ENCODE measurements around the gene MMEL1.
"Not testable (repeated sequence)": the region's sequence is repeated elsewhere in the genome, so short reads cannot be mapped to it uniquely, and the experiment has no call there.

MMEL1 gene

DNA sequence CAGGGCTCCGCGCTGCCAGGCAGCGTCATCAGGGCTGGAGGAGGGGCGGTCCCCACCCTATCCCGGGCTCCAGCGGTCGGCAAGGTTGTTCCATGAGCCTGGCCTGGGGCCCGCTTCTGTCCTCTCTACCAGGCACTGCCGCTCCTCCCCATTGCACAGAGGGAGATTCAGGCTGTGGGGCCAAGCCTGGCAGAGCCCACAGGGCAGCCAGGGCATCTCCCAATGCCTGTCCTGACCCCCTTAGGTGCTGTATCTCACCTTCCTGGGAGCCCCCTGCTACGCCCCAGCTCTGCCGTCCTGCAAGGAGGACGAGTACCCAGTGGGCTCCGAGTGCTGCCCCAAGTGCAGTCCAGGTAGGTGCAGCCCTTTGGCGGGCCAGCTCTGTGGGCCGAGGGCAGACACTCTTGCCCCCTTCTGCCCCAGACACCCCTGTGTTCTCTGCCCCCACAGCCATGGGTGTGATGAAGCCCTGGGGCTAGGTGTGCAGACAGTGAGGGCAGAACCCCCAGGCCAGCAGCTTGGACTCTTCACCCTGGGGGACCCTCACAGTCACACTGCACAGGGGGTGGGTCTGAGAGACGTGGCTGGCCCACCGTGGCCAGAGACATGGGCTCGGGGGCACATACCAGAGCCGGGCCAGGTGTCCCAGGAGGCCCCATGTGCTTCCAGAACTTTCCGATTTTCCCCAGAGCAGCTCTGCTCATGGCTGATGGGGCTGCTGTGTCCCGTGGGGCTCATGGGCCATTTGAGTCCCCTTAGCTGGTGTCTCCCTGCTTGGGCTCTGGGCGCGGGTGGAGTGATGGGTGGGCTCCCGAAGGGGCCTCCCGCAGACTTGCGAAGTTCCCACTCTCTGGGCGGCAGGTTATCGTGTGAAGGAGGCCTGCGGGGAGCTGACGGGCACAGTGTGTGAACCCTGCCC, 75.1 kb downstream of the MMEL1 start:
- no peak for DNase-seq (ENCODE audit: low spot score)

DNA sequence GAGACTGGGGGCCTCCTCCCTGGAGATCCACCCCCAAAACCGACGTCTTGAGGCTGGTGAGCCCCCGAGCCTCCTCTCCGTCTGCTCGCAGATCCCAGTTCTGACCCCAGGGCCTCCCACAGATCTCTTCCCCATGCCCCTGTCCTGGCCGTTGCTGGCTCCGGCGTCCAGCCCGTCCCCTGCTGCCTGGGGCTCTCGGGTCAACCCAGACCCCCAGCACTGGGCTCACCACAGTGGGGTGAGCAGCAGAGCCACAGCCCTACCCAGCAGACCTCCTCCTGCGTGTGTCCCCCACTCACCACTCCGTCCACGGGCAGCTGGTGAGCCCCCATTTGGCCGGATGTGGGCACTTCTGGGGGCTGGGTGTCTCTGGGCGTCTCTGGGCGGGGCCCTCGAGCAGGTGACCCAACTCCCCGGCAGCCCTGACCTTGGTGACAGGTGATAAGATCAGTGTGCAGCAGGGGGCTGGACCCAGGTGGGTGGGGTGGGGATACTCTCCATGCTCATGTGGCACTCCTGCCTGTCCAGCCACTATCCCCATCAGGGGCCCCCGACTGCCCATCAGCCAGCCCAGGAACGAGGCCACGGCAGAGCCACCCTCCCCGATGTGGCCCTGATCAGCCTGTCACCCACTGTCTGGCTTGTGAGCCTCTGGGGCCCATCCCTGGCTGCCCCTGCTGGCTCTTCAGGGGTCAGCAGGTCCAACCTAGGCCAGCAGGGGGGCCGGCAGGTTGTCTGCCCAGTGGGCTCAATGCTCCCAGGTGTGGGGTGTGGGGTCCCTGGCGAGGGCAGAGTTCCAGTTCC, 75.9 kb downstream of the MMEL1 start:
- no peak for DNase-seq (ENCODE audit: low spot score)

DNA sequence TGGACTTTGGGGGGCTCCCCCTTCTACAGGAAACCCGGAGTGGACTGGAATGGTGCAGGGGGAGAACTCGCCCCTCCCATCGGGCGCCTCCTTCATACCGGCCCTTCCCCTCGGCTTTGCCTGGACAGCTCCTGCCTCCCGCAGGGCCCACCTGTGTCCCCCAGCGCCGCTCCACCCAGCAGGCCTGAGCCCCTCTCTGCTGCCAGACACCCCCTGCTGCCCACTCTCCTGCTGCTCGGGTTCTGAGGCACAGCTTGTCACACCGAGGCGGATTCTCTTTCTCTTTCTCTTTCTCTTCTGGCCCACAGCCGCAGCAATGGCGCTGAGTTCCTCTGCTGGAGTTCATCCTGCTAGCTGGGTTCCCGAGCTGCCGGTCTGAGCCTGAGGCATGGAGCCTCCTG, 76.5 kb downstream of the MMEL1 start, which contains the start of gene TNFRSF14:
TNFRSF14 (plus strand) TSS at position 95 of the 401 bp plus-strand sequence; CDS start at position 389, 294 bp downstream.
- DNase-seq (ENCODE audit: low spot score), result peak; percentile 61

DNA sequence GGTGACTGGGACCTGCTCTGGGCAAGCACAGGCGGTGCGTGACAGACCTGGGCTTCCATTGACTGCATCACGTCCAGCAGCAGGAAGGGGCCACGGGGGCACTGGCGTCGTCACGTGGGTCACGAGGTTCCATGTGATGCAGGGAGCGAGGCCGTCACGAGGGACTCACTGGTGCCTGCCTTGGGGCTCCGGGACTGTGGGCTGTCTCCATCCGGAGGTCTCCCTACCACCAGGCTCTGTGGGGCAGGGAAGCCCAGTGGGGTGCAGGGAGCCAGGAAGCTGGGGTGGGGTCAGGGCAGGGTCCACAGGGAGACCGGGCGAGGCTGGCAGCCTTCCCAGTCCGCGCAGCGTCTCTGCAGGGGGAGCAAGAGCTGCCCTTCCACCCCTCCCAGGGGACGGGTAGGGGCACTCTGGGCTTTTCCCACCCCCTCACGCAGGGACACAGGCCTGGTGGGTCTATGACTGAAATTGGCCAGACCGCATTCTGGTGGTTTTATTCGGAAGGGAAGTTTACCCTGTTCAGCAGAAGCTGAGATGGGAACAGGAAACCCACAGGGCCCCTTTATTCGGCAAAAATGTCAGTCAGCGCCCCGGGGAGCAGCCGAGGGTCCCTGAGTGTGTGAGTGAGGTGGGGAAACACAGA, 77.1 kb downstream of the MMEL1 start:
- peak; percentile 52 for DNase-seq (ENCODE audit: low spot score)

DNA sequence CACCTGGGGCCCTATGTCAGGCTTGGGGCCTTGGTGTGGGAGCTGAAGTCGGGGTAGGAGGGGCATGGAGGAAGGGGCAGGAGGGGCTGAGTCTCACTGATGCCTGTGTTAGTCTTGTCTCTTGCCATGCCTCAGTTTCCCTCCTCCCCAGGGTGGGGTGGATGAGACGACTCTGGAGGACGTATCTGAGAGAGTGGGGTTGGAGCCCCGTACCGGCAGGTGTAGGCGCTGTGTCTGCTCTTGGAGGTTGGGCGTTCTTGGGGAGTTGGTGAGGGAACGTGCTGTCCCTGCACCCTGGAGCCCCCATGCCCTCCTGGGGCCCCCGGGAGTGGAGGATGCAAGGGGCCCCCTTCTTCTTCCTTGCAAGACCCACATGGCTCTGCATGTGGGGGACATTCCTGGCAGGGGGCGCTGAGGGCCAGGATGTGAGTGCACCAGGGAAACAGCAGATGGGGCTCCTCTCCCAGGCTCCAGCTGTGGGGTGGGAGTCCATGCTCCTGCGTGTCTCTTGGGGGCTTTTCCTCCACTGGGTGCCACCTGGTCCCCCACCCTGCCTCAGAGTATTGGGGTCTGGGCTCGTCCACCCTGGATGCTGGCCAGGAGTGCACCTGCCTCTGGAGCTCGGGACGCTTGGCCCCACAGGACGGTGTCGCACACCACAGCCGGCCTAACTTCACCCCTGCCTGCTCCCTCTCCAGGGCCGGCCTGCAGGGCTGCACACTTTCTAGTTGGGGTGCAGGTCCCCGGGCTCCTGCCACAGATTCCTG, 78.0 kb downstream of the MMEL1 start:
- DNase-seq (ENCODE audit: low spot score), result no peak

DNA sequence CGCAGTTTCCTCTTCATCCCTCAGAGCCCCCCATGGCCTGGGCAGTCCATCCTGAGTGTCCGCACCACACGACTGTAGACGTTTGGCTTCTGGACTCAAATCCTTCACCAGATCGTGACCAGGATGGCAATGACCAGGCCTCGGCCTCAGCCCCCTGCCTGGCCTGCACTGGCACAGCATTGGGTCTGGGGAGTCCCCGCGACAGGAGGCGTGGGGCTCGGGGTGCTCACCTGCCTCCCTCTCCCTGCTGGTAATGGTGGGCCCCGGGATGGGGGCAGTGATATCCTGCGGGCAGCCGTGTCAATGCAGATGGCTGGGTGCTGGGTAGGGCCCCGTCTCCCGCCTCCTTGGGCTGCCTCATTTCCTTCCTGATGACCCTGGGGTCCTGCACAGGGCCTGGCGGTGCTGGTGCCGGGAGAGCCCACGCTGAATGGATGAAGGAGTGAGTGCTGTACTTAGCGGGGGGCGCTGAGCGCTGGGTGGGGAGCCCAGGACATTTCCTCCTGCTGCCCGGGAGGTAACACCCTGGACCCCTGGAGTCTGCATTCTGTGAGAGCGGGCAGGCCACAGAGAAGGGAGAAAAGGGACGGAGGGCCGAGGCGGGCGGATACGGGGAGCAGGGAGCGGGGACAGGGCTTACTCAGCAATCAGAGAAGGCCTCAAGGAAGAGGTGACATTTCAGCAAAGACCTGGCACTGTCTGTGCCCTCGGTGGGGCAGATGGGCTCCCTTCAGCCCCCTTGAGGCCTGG, 78.8 kb downstream of the MMEL1 start:
- DNase-seq (ENCODE audit: low spot score), result no peak

DNA sequence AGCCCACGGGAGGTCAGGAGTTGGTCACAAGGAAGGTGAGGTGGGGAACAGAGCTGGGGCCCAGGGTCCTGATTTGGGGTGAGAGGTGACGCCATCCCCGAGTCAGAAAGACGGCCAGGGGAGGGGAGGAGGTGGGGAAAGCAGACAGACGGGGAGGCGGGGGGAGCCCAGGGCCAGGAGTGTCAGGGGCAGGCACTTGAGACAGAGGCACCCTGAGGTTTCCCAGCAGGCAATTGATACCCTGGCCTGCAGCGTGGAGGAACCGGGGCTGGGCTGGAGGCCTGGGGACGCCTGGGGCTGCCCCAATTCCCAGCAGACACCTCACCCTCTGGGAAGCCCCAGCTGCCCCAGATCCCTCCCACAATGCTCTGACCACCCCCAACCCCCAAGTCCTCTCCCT, 79.7 kb downstream of the MMEL1 start:
- not testable (repeated sequence) for DNase-seq (ENCODE audit: low spot score)

DNA sequence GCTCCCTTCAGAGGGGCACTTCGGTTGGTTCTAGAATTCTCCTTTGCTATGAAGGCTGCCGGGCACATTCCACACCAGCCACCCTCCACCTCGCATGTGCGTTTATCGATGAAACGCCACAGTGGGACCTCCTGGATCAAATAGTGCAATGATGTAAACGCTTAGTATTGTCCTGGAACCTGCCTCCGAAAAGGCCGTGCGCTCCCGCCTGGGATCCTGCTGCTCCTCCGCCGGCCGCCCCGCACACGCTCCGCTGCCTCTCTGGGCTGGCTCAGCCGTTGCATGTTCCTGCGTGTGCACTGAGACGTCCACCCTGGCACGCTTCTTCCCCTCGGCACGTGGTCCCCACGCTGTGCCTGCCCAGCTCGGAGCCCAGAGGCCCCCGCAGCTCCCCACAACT, 80.6 kb downstream of the MMEL1 start:
- DNase-seq (ENCODE audit: low spot score), result no peak

DNA sequence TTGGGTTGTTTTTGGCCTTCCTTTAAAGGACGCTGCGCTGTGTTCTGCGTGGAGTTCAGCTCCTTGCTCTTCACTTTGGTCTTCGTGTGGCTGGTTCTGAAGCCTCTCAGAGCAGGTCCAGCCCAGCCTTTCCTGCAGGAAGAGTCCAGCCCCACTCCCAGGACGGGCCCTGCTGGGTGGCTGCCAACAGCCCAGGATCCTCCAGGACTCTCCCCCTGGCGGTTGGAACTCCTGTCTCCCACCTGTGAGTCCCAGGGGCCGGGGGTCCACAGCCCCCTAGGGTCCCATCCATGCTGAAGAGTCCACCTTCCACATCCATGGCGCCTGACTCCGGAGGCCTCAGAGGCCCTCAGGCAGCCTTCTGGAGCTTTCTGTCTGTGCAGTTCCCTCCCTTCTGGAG, 81.3 kb downstream of the MMEL1 start:
- DNase-seq (ENCODE audit: low spot score), result not testable (repeated sequence)

DNA sequence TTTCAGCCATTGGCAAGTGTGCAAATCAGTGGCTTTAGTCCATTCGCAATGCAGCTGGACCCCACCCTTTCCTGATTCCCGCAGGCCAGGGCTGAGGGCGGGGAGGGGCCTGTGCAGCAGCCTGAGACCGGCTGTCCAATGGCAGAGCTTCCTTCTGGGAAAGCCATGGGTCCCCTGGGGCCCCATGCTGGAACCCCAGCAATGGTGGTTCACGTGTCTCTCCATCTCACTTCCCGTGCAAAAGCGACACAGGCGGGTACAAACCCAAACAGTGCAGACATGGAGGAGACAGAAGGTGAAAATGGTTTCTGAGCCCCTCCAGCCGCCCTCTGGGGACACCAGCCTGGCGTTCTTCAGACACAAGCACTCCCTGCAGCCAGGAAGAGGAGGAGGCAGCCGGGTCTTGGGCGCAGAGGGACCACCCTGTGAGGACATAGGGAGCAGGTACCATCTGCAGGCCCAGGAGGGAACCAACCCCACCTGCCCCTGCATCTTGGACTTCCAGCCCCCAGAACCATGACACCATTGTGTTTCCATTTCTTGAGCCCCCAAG, 82.4 kb downstream of the MMEL1 start:
- DNase-seq (ENCODE audit: low spot score), result not testable (repeated sequence)

DNA sequence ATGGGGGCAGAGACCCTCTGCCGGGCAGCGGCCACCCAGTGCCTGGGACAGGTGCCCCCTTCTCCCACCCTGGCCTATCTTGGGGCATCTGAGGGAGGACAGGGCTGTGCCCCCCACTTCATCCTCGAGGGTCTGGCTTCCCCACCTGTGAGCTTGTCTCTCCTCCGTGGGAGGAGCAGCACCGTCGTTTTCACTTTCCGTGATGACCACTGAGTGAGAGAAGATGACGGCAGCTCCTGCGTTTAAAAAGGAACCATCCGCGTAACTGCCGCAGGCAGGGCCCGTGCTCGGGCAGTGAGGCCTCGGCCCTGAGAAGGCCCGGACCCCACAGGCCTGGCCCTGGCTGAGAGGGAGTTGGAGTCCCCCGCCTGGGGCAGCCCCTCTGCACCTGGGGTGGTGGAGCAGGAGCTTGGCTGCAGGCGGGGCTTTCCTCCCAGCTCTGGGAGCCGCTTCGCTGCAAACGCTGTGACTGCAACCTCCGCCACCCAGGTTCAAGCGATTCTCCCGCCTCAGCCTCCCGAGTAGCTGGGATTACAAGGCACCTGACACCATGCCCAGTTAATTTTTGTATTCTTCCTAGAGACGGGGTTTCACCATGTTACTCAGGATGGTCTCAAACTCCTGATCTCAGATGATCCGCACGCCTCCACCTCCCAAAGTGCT, 83.3 kb downstream of the MMEL1 start:
- DNase-seq (ENCODE audit: low spot score), result not testable (repeated sequence)

DNA sequence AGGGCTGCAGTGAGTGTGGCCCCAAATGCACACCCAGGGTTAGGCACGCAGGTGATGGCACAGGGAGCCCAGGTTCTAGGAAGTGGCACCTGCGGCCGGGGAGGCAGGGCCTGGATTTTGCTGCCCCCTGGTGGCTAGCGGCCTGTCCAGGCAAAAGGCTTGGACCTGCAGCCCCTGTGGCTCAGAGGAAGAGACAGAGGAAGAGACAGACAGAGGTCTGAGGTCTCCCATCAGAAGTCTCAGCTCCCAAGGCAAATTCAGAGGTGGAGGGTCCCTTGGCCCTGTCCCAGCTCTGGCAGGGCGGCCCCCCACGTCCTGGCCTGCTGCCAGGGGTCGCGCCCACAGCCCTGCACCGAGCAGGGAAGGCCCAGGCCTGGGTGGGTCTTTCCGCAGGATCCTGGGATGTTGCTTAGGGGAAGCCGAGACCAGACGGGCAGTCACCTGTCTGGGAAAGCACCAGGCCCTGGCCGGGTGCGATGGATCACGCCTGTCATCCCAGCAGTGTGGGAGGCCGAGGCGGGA, 84.7 kb downstream of the MMEL1 start:
- peak; percentile 81 for DNase-seq (ENCODE audit: low spot score)

DNA sequence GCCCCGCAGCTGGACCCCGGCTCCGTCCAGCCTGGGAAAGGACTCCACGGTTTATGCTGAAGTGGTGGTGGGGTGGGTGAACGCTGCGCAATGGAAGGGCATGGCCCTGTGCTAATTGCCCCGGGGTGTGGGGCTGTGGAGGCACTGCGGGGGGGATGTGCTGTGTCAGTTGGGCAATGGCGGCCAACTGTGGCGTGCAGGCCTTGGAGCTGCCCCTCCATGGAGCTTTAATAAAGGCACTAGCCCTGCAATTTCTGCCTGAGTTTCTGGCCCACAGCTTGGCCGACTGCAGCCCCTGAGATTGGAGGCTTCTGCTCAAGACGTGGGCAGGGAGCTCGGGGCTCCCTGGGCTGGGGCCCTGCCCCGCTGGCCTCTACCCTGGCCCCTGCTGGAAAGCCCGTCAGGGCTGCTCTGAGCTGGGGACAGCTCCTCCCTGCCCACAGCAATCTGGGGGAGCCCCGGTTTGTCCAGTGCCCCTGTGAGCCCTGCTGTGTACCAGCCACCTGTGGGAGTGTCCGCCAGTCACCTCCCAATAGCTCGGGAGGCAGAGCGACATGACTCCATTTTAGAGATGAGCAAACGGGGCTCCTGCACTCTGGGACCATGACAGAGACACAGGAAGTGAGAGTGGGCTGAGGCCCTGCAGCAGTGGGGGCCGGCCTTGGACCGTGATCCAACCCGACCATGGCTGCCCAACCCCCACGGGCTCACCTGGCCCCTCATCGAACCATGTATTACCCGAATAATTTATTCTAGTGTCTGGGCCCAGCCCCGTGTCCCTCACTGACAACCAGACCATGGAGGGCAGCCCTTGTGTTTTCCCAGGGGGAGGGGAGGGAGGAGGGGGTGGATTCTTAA, 85.4 kb downstream of the MMEL1 start:
- no peak for DNase-seq (ENCODE audit: low spot score)

DNA sequence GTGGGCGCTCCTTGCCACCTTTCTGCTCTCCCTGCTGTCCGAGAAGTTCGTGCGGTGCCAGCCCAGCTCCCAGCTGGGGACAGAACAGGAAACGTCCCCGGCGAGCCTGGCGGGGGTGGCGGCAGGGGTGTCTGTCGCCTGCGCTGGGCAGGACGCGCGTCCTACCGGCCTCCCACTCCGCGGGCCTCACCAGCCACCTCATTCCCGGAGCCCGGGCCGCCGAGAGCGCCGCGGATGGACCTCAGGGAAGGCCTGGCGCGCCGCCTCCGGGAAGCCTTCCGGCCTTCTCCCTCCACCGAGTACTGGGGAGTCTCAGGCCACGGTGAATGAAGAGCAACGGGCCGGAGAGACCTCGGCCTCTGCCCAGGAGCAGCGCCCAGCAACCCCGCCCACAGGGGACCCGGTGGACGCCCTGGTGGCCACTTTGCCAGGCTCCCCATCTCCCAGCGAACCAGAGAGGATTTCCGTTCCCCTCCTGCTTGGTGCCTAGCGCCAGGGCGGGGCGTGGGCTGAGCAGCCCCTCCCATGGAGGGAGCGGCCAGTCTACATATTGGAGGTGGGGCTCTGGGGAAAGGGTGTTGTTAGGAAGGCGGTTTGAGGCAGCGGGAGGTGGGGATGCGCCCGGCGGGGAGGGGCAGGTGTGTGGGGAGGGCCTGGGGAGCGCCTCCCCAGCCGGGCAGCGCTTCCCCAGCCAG, 86.2 kb downstream of the MMEL1 start:
- DNase-seq (ENCODE audit: low spot score), result peak; percentile 88

DNA sequence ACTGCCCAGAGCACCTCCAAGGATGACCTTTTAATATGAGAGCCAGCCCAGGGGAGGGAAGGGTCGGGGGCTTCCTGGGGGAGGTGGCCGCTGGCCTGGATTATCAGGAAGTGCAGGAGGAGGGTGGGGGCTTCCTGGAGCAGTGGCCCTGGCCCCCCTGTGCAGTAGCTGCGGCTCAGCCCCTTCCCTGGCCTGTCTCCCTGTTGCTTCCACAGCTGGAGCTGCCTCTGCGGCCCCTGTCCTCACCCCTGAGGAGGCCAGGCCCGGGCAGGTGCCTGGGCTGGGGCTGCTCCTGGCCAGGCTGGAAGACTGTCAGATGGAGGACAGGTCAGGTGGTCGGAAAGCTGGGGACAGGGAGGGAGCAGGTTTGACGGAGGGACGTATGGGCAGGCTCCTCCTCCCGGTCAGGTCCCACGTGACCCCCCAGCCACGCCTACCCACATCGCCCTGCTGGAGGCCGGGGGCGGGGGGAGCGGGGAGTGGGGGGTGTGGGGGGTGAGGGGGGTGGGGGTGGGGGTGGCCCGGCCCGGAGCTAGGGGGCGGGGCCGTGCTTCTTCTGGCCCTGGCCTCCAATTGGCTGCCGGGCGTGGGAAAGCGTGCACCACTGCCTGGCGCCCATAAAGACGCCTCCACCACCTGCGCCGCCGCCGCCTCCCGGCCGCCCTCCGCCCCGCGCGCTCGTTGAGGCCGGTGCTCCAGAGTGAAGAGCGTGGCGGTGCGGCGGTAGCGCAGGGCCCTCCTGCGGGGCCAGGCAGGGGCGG, 86.9 kb downstream of the MMEL1 start:
- peak; percentile 93 for DNase-seq (ENCODE audit: low spot score)

DNA sequence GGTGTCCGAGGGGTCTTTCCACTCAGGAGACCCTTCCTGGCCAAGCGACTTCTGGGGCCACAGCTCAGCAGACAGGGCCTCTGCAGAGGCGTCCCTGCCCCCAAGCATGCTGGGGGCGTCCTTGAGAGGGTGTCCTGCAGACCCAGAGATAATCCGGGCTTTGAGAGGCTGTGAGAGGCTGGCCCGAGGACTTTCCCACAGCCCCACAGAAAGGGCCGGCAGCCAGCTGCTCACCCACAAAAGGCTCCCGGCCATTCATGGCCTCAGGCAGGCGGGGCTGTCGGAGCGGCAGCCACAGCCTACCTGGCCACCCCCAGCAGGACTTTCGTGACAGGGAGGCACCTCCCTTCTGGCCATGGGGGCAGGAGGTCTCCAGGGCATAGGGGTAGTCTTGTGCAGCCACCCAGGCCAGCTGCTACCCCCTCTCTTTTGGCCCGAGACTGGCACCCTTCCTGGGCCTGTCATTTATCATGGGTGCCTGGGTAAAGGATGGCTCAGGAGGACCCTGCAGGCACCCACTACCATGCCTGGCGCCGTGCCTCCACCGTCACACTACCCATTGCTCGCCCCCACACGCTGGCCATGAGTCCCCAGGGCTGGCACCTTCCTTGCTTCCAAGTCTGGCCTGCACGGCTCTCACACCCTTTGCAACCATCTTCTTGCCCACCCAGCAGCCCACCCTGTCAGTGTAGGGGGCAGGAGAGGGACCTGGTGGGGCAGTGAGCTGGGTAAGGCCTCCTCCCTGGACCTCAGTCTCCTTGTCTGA, 87.8 kb downstream of the MMEL1 start:
- no peak for DNase-seq (ENCODE audit: low spot score)
